Esophagus muscularis mucosa (tissue), 4 donors: Measurements from ENCODE around the gene DFFB. TPM values are rescaled to one million over a fixed set of nuclear protein-coding genes. Genes with fewer than 3 reads are reported as not detected.

Experiments
- DNase-seq: peaks from one replicate; pipeline ENCODE4 v3.0.0-alpha.2; 2017; ENCODE audit errors: extremely low spot score
- H3K27ac ChIP-seq, 4 donors: fragments of 200-600 bp; sonication (generic); replicated peaks in 1 of 4; 1 replicate in 3 of 4; 2 replicates in 1 of 4; pipeline ENCODE4 v1.5.1; 2016 to 2019; ENCODE audit warnings: mild to moderate bottlenecking in 1 of 4
- H3K27me3 ChIP-seq, 4 donors: fragments of 200-600 bp; sonication (generic); one replicate each; pipeline versions ENCODE4 v1.5.1 to v1.6.0; 2016 to 2019
- H3K36me3 ChIP-seq, 4 donors: fragments of 200-600 bp; sonication (generic); one replicate each; pipeline ENCODE4 v1.5.1; 2016 to 2019
- H3K4me1 ChIP-seq, 4 donors: fragments of 200-600 bp; sonication (generic); one replicate each; pipeline ENCODE4 v1.5.1; 2016 to 2019
- H3K4me3 ChIP-seq, 4 donors: fragments of 200-600 bp; sonication (generic); 1 replicate in 2 of 4; 2 replicates in 2 of 4; pipeline ENCODE4 v1.5.1; 2016 to 2019; ENCODE audit warnings: mild to moderate bottlenecking in 4 of 4, moderate library complexity in 1 of 4
- H3K9me3 ChIP-seq, 4 donors: fragments of 200-600 bp; sonication (generic); 1 replicate in 3 of 4; 2 replicates in 1 of 4; pipeline ENCODE4 v1.5.1; 2016 to 2019
- CTCF ChIP-seq, 3 experiments: fragments of 200-600 bp in 2 of 3; fragments of 450-650 bp in 1 of 3; sonication (generic) in 2 of 3; IDR thresholded peaks; one replicate each; pipeline ENCODE4 v1.5.1; 2017 to 2019; ENCODE audit warnings: antibody characterized with exemption in 3 of 3, mild to moderate bottlenecking in 2 of 3, moderate library complexity in 1 of 3
- EP300 ChIP-seq: sonication (generic); formaldehyde crosslinking; IDR thresholded peaks from one replicate; pipeline ENCODE4 v1.6.1; 2017; ENCODE audit warnings: antibody characterized with exemption
- POLR2A ChIP-seq: fragments of 450-650 bp; IDR thresholded peaks from one replicate; pipeline ENCODE4 v1.6.1; 2017; ENCODE audit warnings: antibody characterized with exemption, moderate library complexity, mild to moderate bottlenecking, low read depth
- POLR2AphosphoS5 ChIP-seq, 2 donors: sonication (generic); formaldehyde crosslinking; IDR thresholded peaks; one replicate each; pipeline ENCODE4 v1.6.1; 2017; ENCODE audit warnings: antibody characterized with exemption in 2 of 2
- WGBS: methylation state at CpG from one replicate; pipeline ENCODE4 v1.1.5; 2018; 5-methylcytosine and 5-hydroxymethylcytosine counted together
- intact Hi-C: fragments of 100-400 bp; cut with DNase I; formaldehyde crosslinking; loops from one replicate; pipeline ENCODE4 v1.15.1; 2023
- total RNA-seq, 4 donors: library from RNA; depleted of rRNA; stranded (reverse); fragments of >200 nt; gene quantifications; one replicate each; pipeline versions ENCODE4 v1.1.0 to v1.2.1, GENCODE V29; 2016

DFFB gene
- total RNA-seq, 4 donors from 2014 or later: 5.0 to 13.4 (median 5.2) TPM

DNA sequence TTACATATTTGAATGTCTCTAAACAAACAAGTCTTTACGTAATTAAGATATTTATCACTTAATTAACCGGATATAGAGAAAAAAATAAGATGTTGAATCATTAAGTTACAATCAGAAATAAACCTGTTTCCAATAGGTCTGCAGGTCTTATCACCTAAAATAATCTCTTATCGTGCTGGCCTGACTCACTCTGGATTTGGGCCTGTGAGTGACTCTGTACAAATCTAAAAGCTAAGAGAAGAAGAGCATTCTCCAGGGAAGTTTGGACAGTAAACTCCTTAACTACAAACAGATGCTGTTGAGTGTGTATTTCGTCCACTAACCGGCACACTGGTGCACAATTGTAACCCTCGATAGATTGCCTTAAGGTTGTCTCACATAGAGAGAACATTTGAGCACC is 25.6 kb upstream of the DFFB start:
- no peak overlapping the region for H3K27ac ChIP-seq
- no peak for TF ChIP-seq POLR2A
- no peak for TF ChIP-seq CTCF (IDR thresholded peaks at IDR 0.05)
- no peak for TF ChIP-seq EP300
- TF ChIP-seq POLR2AphosphoS5 (IDR thresholded peaks at IDR 0.05): no peak
- intact Hi-C loops: no loop called here
- WGBS: 89% methylated on average over 6 of the region's 6 CpGs
- no peak for DNase-seq
- H3K4me1 ChIP-seq: no peaks in the 10 kb centered on the region
- no peaks in the 10 kb centered on the region for H3K9me3 ChIP-seq
- H3K27me3 ChIP-seq: no peaks in the 10 kb centered on the region
- H3K36me3 ChIP-seq: peaks cover 59 to 100% (median 95%) of the 10 kb centered on the region in 4 donors
- no peak overlapping the region for H3K4me3 ChIP-seq

- Histone ChIP-seq H3K4me1 (no peaks in the 10 kb centered on the region), H3K36me3 (peaks cover 68 to 100% (median 95%) of the 10 kb centered on the region in 4 donors), H3K27me3 (no peaks in the 10 kb centered on the region), H3K27ac (no peak overlapping the region), H3K4me3 (no peak overlapping the region), H3K9me3 (peaks cover 0 to 8% (median 5%) of the 10 kb centered on the region in 4 donors)
- WGBS: 94% methylated on average over 10 of the region's 10 CpGs
- intact Hi-C loops: no loop called here
- no peak for TF ChIP-seq POLR2AphosphoS5 (IDR thresholded peaks at IDR 0.05)
- TF ChIP-seq POLR2A: no peak
- no peak for TF ChIP-seq EP300
- TF ChIP-seq CTCF (IDR thresholded peaks at IDR 0.05): no peak
- DNase-seq: no peak
Observed at GRCh38 chr1:3834701-3835100, 22.6 kb upstream of the DFFB start.

DNA sequence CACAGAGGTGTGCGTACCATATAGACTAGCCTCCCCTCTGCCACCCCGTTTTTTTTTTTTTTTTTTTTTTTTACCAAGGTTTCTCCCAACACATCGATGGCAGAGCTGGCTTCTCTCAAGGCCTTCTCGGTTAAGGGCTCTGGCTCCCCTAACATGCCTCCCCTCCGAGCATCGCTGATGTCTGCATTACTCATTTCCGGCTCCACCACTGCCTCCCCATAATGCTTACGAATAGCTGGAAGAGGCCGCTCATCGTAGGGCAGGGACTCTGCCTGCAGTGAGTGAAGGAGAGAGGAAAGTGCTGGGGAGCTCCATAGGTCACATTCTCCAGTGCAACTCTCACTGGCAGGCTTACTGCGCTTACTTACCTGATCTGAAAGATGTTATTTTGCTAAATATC is 20.9 kb upstream of the DFFB start:
- Histone ChIP-seq H3K36me3 (peaks cover 62 to 100% (median 94%) of the 10 kb centered on the region in 4 donors), H3K9me3 (peaks cover 0 to 8% (median 5%) of the 10 kb centered on the region in 4 donors), H3K27me3 (no peaks in the 10 kb centered on the region), H3K27ac (no peak overlapping the region), H3K4me1 (no peaks in the 10 kb centered on the region), H3K4me3 (no peak overlapping the region)
- 96% methylated on average over 11 of the region's 11 CpGs for WGBS
- DNase-seq: no peak
- TF ChIP-seq EP300 (no peak), POLR2A (no peak), CTCF (IDR thresholded peaks at IDR 0.05) (no peak), POLR2AphosphoS5 (IDR thresholded peaks at IDR 0.05) (no peak)
- intact Hi-C loops: no loop called here

GRCh38 chr1:3837200-3837599 is 20.1 kb upstream of the DFFB start:
- Histone ChIP-seq H3K27me3 (no peaks in the 10 kb centered on the region), H3K4me1 (no peaks in the 10 kb centered on the region), H3K9me3 (peaks cover 0 to 8% (median 5%) of the 10 kb centered on the region in 4 donors), H3K27ac (no peak overlapping the region), H3K4me3 (no peak overlapping the region), H3K36me3 (peaks cover 64 to 100% (median 94%) of the 10 kb centered on the region in 4 donors)
- intact Hi-C loops: no loop called here
- 96% methylated on average over 6 of the region's 6 CpGs for WGBS
- no peak for TF ChIP-seq EP300
- no peak for TF ChIP-seq CTCF (IDR thresholded peaks at IDR 0.05)
- TF ChIP-seq POLR2A: no peak
- no peak for TF ChIP-seq POLR2AphosphoS5 (IDR thresholded peaks at IDR 0.05)
- DNase-seq: no peak

- no peaks in the 10 kb centered on the region for H3K27me3 ChIP-seq
- DNase-seq: no peak
- intact Hi-C loops: no loop called here
- TF ChIP-seq POLR2AphosphoS5 (IDR thresholded peaks at IDR 0.05) (no peak), EP300 (no peak), POLR2A (no peak), CTCF (IDR thresholded peaks at IDR 0.05) (no peak)
- H3K27ac ChIP-seq: no peak overlapping the region
- peaks cover 0 to 8% (median 5%) of the 10 kb centered on the region in 4 donors for H3K9me3 ChIP-seq
- WGBS: 90% methylated on average over 1 of the region's 1 CpG
- no peak overlapping the region for H3K4me3 ChIP-seq
- H3K4me1 ChIP-seq: no peaks in the 10 kb centered on the region
- peaks cover 59 to 100% (median 94%) of the 10 kb centered on the region in 4 donors for H3K36me3 ChIP-seq
Observed at GRCh38 chr1:3837685-3838084, 19.6 kb upstream of the DFFB start.
